C4-2B (cell line): ENCODE results near the gene FAM228A.

Experiments
- H3K27ac ChIP-seq: fragments of 450-650 bp; 2 replicates; pipeline ENCODE4 v1.5.1; 2017
- CTCF ChIP-seq: fragments of 450-650 bp; conservative IDR thresholded peaks from 2 replicates; pipeline ENCODE4 v1.5.1; 2017; ENCODE audit warnings: mild to moderate bottlenecking
- ZFX ChIP-seq: fragments of 450-650 bp; IDR thresholded peaks from 2 replicates; pipeline ENCODE4 v1.6.1; 2017

FAM228A gene

GRCh38 chr2:24228470-24228869 is 53.6 kb downstream of the FAM228A start:
- no peak overlapping the region for H3K27ac ChIP-seq

GRCh38 chr2:24231461-24231881 is 56.6 kb downstream of the FAM228A start:
- TF ChIP-seq ZFX (no peak), CTCF (no peak)
- no peak overlapping the region for H3K27ac ChIP-seq

More at GRCh38 chr2:24228470-24228869, 53.6 kb downstream of the FAM228A start:
- TF ChIP-seq ZFX (no peak), CTCF (peak; percentile 72)

GRCh38 chr2:24233321-24233720 is 58.5 kb downstream of the FAM228A start:
- TF ChIP-seq ZFX = no peak
- TF ChIP-seq CTCF = no peak
- H3K27ac ChIP-seq = no peak overlapping the region

- TF ChIP-seq ZFX (no peak), CTCF (no peak)
- H3K27ac ChIP-seq = no peak overlapping the region
Observed at GRCh38 chr2:24237313-24237712, 62.5 kb downstream of the FAM228A start.

- TF ChIP-seq CTCF = no peak
- no peak for TF ChIP-seq ZFX
Observed at GRCh38 chr2:24238158-24238557, 63.3 kb downstream of the FAM228A start.

GRCh38 chr2:24239553-24239952 is 64.7 kb downstream of the FAM228A start:
- H3K27ac ChIP-seq = no peak overlapping the region
- TF ChIP-seq ZFX (no peak), CTCF (no peak)

More at GRCh38 chr2:24238158-24238557, 63.3 kb downstream of the FAM228A start:
- H3K27ac ChIP-seq = no peak overlapping the region
